Activated T-helper 1 cell treated with Interleukin-2 at 50 U/mL for 16 hours (primary cell): Measurements from ENCODE around the gene OR2B2.

Experiments used
- DNase-seq: peaks from one replicate; pipeline ENCODE4 v3.0.0-alpha.2; 2020; ENCODE audit warnings: low read depth

Gene OR2B2

GRCh38 chr6:27866357-27867050, 45.7 kb downstream of the OR2B2 start:
- peak; percentile 3 for DNase-seq

GRCh38 chr6:27865850-27866356, 46.3 kb downstream of the OR2B2 start:
- no peak for DNase-seq

- DNase-seq = peak; percentile 38
These were observed 47.0 kb downstream of the OR2B2 start for GRCh38 chr6:27864906-27865849.

- DNase-seq = no peak
These were observed 48.0 kb downstream of the OR2B2 start for GRCh38 chr6:27863962-27864905.

GRCh38 chr6:27862396-27863066, 49.7 kb downstream of the OR2B2 start:
- no peak for DNase-seq

- no peak for DNase-seq
These were observed 50.3 kb downstream of the OR2B2 start for GRCh38 chr6:27861861-27862260.

- no peak for DNase-seq
These were observed 50.8 kb downstream of the OR2B2 start for GRCh38 chr6:27861276-27861840.
